Peyer's patch (tissue), 4 donors: Measurements from ENCODE around the gene ACVR1C. TPM values are rescaled to one million over a fixed set of nuclear protein-coding genes. Genes with fewer than 3 reads are reported as not detected.

ENCODE experiments used
- DNase-seq, 3 donors: peaks; one replicate each; pipeline ENCODE4 v3.0.0-alpha.2; 2017 to 2019
- H3K27ac ChIP-seq, 4 donors: fragments of 200-600 bp; sonication (generic); one replicate each; pipeline ENCODE4 v1.5.1; 2016 to 2019
- H3K27me3 ChIP-seq, 2 donors: fragments of 200-600 bp; sonication (generic); one replicate each; pipeline ENCODE4 v1.5.1; 2019
- H3K36me3 ChIP-seq, 3 donors: fragments of 200-600 bp; sonication (generic); one replicate each; pipeline ENCODE4 v1.5.1; 2016 to 2019
- H3K4me1 ChIP-seq, 4 donors: fragments of 200-600 bp; sonication (generic); one replicate each; pipeline ENCODE4 v1.5.1; 2016 to 2019
- H3K4me3 ChIP-seq, 4 donors: fragments of 200-600 bp; sonication (generic); 1 replicate in 3 of 4; 2 replicates in 1 of 4; pipeline ENCODE4 v1.5.1; 2016 to 2019; ENCODE audit warnings: mild to moderate bottlenecking in 1 of 4
- H3K9me3 ChIP-seq, 4 donors: fragments of 200-600 bp; sonication (generic); one replicate each; pipeline ENCODE4 v1.5.1; 2016 to 2019; ENCODE audit warnings: mild to moderate bottlenecking in 1 of 4
- CTCF ChIP-seq, 6 experiments: fragments of 450-650 bp in 4 of 6; fragments of 200-600 bp in 2 of 6; sonication (generic) in 1 of 6; IDR thresholded peaks; one replicate each; pipeline ENCODE4 v1.5.1; 2017 to 2019; ENCODE audit warnings: antibody characterized with exemption in 6 of 6, mild to moderate bottlenecking in 3 of 6, moderate library complexity in 1 of 6
- POLR2A ChIP-seq, 2 donors: fragments of 450-650 bp; IDR thresholded peaks; one replicate each; pipeline ENCODE4 v1.5.1; 2017; ENCODE audit warnings: antibody characterized with exemption in 2 of 2, mild to moderate bottlenecking in 2 of 2, moderate library complexity in 2 of 2
- total RNA-seq, 4 donors: library from RNA; depleted of rRNA; stranded (reverse); fragments of >200 nt; gene quantifications; one replicate each; pipeline ENCODE4 v1.1.0, GENCODE V29; 2016

The ACVR1C gene
- total RNA-seq, 4 donors from 2014 or later, result 2.3 to 5.0 (median 4.1) TPM

- TF ChIP-seq POLR2A (IDR thresholded peaks at IDR 0.05) (no peak), CTCF (IDR thresholded peaks at IDR 0.05) (no peak)
- H3K36me3 ChIP-seq, result no peaks in the 10 kb centered on the region
- no peaks in the 10 kb centered on the region for H3K27me3 ChIP-seq
- DNase-seq, result no peak
- no peak overlapping the region for H3K4me3 ChIP-seq
- no peaks in the 10 kb centered on the region for H3K9me3 ChIP-seq
- no peak overlapping the region for H3K27ac ChIP-seq
- H3K4me1 ChIP-seq, result no peaks in the 10 kb centered on the region
These were observed 141.4 kb downstream of the ACVR1C start for GRCh38 chr2:157487271-157487610.

- no peak overlapping the region for H3K4me3 ChIP-seq
- no peak for DNase-seq
These were observed 141.9 kb downstream of the ACVR1C start for GRCh38 chr2:157486596-157487270.

GRCh38 chr2:157480182-157480961 is 148.3 kb downstream of the ACVR1C start:
- Histone ChIP-seq H3K4me3 (no peak overlapping the region), H3K9me3 (no peaks in the 10 kb centered on the region), H3K36me3 (no peaks in the 10 kb centered on the region), H3K4me1 (no peaks in the 10 kb centered on the region), H3K27me3 (no peaks in the 10 kb centered on the region), H3K27ac (peak overlapping the region in 1 of 4 donors; percentile 25)
- TF ChIP-seq POLR2A (IDR thresholded peaks at IDR 0.05) (no peak), CTCF (IDR thresholded peaks at IDR 0.05) (no peak)
- DNase-seq, result peak in 2 of 3 donors; percentile 54 to 57

More at GRCh38 chr2:157486596-157487270, 141.9 kb downstream of the ACVR1C start:
- no peaks in the 10 kb centered on the region for H3K9me3 ChIP-seq
- no peaks in the 10 kb centered on the region for H3K27me3 ChIP-seq
- TF ChIP-seq POLR2A (IDR thresholded peaks at IDR 0.05) (no peak), CTCF (IDR thresholded peaks at IDR 0.05) (no peak)
- H3K27ac ChIP-seq, result no peak overlapping the region
- no peaks in the 10 kb centered on the region for H3K36me3 ChIP-seq
- H3K4me1 ChIP-seq, result no peaks in the 10 kb centered on the region

GRCh38 chr2:157479081-157480027 is 149.3 kb downstream of the ACVR1C start:
- Histone ChIP-seq H3K27me3 (no peaks in the 10 kb centered on the region), H3K4me3 (no peak overlapping the region), H3K9me3 (no peaks in the 10 kb centered on the region), H3K36me3 (no peaks in the 10 kb centered on the region), H3K4me1 (no peaks in the 10 kb centered on the region), H3K27ac (no peak overlapping the region)
- no peak for DNase-seq
- TF ChIP-seq CTCF (IDR thresholded peaks at IDR 0.05) (no peak), POLR2A (IDR thresholded peaks at IDR 0.05) (no peak)

GRCh38 chr2:157477919-157478318 is 150.7 kb downstream of the ACVR1C start:
- H3K4me3 ChIP-seq, result no peak overlapping the region
- no peaks in the 10 kb centered on the region for H3K27me3 ChIP-seq
- no peak for DNase-seq
- TF ChIP-seq POLR2A (IDR thresholded peaks at IDR 0.05), result no peak
- no peak for TF ChIP-seq CTCF (IDR thresholded peaks at IDR 0.05)
- no peaks in the 10 kb centered on the region for H3K9me3 ChIP-seq
- no peaks in the 10 kb centered on the region for H3K36me3 ChIP-seq
- no peaks in the 10 kb centered on the region for H3K4me1 ChIP-seq
- no peak overlapping the region for H3K27ac ChIP-seq
